ENCODE measurements around the gene VARS2. TPM values are rescaled to one million over a fixed set of nuclear protein-coding genes. Genes with fewer than 3 reads are reported as not detected.

VARS2 gene
- total RNA-seq, 2 donors from 2014 or later: 12.1 to 13.6 TPM

DNA sequence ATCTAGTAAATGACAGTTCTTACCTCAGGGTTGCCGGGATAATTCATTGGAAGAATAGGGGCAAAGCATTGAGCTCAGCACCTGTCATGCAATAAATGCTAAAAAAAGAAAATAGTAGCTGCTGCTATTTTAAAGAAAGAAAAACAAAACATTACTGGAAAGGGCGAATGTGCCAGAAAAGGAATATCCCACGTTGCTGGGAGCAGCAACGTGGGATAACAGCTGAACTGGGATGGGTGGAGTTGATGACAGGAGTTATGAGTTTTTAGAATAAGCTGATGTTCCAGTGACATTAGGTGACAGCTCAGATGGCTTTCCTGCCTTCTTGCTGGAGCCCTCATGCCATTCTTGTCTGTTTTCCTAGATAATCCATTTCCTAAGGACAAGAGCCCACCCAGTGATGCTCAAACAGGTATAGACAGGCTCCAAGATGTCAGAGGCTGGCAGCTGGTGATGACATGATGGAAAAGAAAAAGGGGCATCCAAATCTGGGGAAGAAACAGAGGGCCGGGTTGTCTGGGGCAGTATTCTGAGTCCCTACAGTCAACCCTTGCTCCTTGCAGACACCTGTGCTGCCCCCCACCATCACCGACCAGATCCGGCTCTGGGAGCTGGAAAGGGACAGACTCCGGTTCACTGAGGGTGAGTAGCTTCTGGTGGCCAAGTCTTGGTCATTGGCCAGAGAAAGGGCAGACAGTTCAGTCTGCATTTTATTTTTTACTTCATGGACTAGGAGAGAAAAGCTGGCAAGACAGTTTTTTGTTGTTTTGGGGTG lies 1.1 kb upstream of the VARS2 start:
- Histone ChIP-seq H3K27me3 (no peaks in the 10 kb centered on the region), H3K9me3 (no peaks in the 10 kb centered on the region), H3K36me3 (peaks cover 31% of the 10 kb centered on the region), H3K4me3 (no peak overlapping the region), H3K27ac (peak overlapping the region; percentile 91 to 97), H3K4me1 (peaks cover 0 to 37% of the 10 kb centered on the region in 2 donors)
- DNase-seq (ENCODE audit: low spot score): no peak
- TF ChIP-seq, protein P1, sequence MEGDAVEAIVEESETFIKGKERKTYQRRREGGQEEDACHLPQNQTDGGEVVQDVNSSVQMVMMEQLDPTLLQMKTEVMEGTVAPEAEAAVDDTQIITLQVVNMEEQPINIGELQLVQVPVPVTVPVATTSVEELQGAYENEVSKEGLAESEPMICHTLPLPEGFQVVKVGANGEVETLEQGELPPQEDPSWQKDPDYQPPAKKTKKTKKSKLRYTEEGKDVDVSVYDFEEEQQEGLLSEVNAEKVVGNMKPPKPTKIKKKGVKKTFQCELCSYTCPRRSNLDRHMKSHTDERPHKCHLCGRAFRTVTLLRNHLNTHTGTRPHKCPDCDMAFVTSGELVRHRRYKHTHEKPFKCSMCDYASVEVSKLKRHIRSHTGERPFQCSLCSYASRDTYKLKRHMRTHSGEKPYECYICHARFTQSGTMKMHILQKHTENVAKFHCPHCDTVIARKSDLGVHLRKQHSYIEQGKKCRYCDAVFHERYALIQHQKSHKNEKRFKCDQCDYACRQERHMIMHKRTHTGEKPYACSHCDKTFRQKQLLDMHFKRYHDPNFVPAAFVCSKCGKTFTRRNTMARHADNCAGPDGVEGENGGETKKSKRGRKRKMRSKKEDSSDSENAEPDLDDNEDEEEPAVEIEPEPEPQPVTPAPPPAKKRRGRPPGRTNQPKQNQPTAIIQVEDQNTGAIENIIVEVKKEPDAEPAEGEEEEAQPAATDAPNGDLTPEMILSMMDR (IDR thresholded peaks at IDR 0.05): no peak

DNA sequence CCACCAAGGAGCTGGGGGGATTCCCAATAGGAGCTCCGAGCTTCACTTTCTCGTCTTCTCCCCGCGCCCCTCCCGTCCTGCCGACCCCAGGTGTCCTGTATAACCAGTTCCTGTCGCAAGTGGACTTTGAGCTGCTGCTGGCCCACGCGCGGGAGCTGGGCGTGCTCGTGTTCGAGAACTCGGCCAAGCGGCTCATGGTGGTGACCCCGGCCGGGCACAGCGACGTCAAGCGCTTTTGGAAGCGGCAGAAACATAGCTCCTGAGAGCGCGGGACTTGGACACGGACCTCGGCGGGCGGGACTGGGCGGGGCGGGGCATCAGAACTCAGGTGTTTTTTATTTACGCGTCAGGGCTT lies 340 bp upstream of the VARS2 start:
- Histone ChIP-seq H3K4me3 (peak overlapping the region; percentile 59 to 62), H3K4me1 (peaks cover 0 to 34% of the 10 kb centered on the region in 2 donors), H3K9me3 (no peaks in the 10 kb centered on the region), H3K36me3 (peaks cover 35% of the 10 kb centered on the region), H3K27me3 (no peaks in the 10 kb centered on the region), H3K27ac (peak overlapping the region; percentile 91 to 97)
- TF ChIP-seq, protein P1 (IDR thresholded peaks at IDR 0.05): no peak
- DNase-seq (ENCODE audit: low spot score): no peak

GRCh38 chr6:30914854-30915590 lies 984 bp downstream of the VARS2 start:
- TF ChIP-seq, protein P1 (IDR thresholded peaks at IDR 0.05): no peak
- Histone ChIP-seq H3K27me3 (no peaks in the 10 kb centered on the region), H3K27ac (peak overlapping the region; percentile 91 to 97), H3K4me1 (peaks cover 0 to 25% of the 10 kb centered on the region in 2 donors), H3K4me3 (peak overlapping the region; percentile 59 to 62), H3K9me3 (no peaks in the 10 kb centered on the region), H3K36me3 (peaks cover 36% of the 10 kb centered on the region)
- DNase-seq (ENCODE audit: low spot score): no peak

DNA sequence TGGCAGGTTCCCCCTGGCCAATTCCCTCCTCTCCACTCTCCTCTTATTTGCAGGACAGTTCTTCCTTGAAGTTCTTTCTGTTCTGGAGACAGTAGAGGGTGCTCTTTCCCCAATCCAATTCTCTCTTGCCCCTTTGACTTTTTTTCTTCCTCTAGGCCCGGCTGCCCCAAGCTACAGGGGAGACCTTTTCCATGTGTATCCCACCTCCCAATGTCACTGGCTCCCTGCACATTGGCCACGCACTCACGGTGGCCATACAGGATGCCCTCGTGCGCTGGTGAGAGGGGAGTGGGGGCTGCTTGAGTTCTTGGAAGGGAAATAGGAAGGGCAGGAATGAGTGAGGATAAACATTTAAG lies 1.5 kb downstream of the VARS2 start:
- TF ChIP-seq, protein P1 (IDR thresholded peaks at IDR 0.05): peak; percentile 47 to 71
- DNase-seq (ENCODE audit: low spot score): no peak
- H3K4me3 ChIP-seq: no peak overlapping the region
- no peaks in the 10 kb centered on the region for H3K9me3 ChIP-seq
- H3K4me1 ChIP-seq: peaks cover 0 to 25% of the 10 kb centered on the region in 2 donors
- no peaks in the 10 kb centered on the region for H3K27me3 ChIP-seq
- peaks cover 36% of the 10 kb centered on the region for H3K36me3 ChIP-seq
- H3K27ac ChIP-seq: peak overlapping the region; percentile 91 to 97

DNA sequence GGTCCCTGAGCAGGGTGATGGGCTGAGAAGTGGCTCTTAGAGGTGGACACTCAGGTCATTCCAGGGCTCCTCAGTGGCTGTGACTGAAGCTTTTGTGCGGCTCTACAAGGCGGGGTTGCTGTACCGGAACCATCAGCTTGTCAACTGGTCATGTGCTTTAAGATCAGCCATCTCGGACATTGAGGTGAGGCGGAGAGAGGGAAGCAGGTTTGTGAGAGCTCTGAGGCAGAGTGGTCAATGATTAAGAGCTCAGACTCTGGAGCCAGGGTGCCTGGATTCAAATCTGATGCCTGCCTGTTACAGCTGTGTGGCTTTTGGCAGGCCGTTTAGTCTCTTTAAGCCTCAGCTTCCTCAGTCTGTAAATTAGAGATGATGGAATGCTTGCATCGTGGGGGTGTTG lies 3.0 kb downstream of the VARS2 start:
- Histone ChIP-seq H3K9me3 (no peaks in the 10 kb centered on the region), H3K36me3 (peaks cover 37% of the 10 kb centered on the region), H3K27me3 (no peaks in the 10 kb centered on the region)

More for the DNA sequence above, 3.0 kb downstream of the VARS2 start:
- Histone ChIP-seq H3K4me3 (no peak overlapping the region), H3K27ac (no peak overlapping the region), H3K4me1 (peaks cover 0 to 25% of the 10 kb centered on the region in 2 donors)
- no peak for DNase-seq (ENCODE audit: low spot score)
- TF ChIP-seq, protein P1 (IDR thresholded peaks at IDR 0.05): no peak
